Heart left ventricle (tissue), 13 donors: ENCODE data around the gene PDZD7.
A peak's percentile ranks its signal among the peaks of the same experiment; 100 is the strongest.

Source experiments
- CTCF ChIP-seq, 12 donors: fragments of 200-600 bp; sonication (generic) in 4 of 12; IDR thresholded peaks; one replicate each; pipeline versions ENCODE4 v1.5.0 to v1.8.0; 2018 to 2022; ENCODE audit warnings: antibody characterized with exemption in 12 of 12, mild to moderate bottlenecking in 5 of 12
- POLR2A ChIP-seq, 2 donors: fragments of 450-650 bp; IDR thresholded peaks; one replicate each; pipeline ENCODE4 v1.6.1; 2017; ENCODE audit warnings: antibody characterized with exemption in 2 of 2, mild to moderate bottlenecking in 2 of 2, moderate library complexity in 2 of 2
- donor health status: ischemic (EF 13 %, LVEDD 7.1; RV severe dilation, severe dysfunction).
- donor health status: DM: no; HTN: yes; CAD: no.
- donor health status: DM: no; HTN: no; CAD: no.
- donor health status: ischemic (EF 25% LVEDD 6.9; RV normal size, moderate dysfunction).
- donor health status: ischemic (EF 25% LVEDD 5.7; RV mildly dilated, moderate dysfunction).
- donor health status: ischemic (EF 35%, LVEDD 5.7; RV mildly dilated, moderate dysfunction).
- donor health status: nonischemic (EF 11% LVEDD 7.7; RV severe dilation, severe dysfunction).
- donor health status: DM: yes; HTN: yes; CAD: no.
- donor health status: PGD.
- donor health status: ischemic (EF 29% LVEDD 5.4; RV normal size, mild dysfunction).
- donor health status: nonischemic (EF 23%, LVEDD 6.1; RV moderate dilation, normal function).

GRCh38 chr10:101062232-101063049 is 31.5 kb upstream of the PDZD7 start:
- TF ChIP-seq CTCF (IDR thresholded peaks at IDR 0.05), result peak; percentile 31 to 74 (median 55)
- TF ChIP-seq POLR2A (IDR thresholded peaks at IDR 0.05), result peak in 1 of 2 donors; percentile 17
